Gastroesophageal sphincter (tissue), 4 donors: Measurements from ENCODE around the gene MAP3K15. TPM values are rescaled to one million over a fixed set of nuclear protein-coding genes. Genes with fewer than 3 reads are reported as not detected.

Experiments
- ATAC-seq: fragments of 150-250 bp; one replicate; pipeline ENCODE4 v1.9.1; 2016; ENCODE audit warnings: mild to moderate bottlenecking, moderate library complexity
- H3K27ac ChIP-seq, 4 donors: fragments of 200-600 bp; sonication (generic) in 3 of 4; 1 replicate in 3 of 4; 2 replicates in 1 of 4; pipeline ENCODE4 v1.5.1; 2016 to 2019
- H3K27me3 ChIP-seq: fragments of 200-600 bp; sonication (generic); one replicate; pipeline ENCODE4 v1.5.1; 2019
- H3K36me3 ChIP-seq, 2 donors: fragments of 200-600 bp; sonication (generic); one replicate each; pipeline ENCODE4 v1.5.1; 2019; ENCODE audit warnings: control low read depth in 1 of 2
- H3K4me1 ChIP-seq, 3 donors: fragments of 200-600 bp; sonication (generic); 1 replicate in 2 of 3; 2 replicates in 1 of 3; pipeline ENCODE4 v1.5.1; 2016 to 2019; ENCODE audit warnings: control low read depth in 2 of 3
- H3K4me3 ChIP-seq, 2 donors: fragments of 200-600 bp; sonication (generic); one replicate each; pipeline ENCODE4 v1.5.1; 2019; ENCODE audit warnings: mild to moderate bottlenecking in 1 of 2, moderate library complexity in 1 of 2
- H3K9me3 ChIP-seq, 3 donors: fragments of 200-600 bp; sonication (generic); one replicate each; pipeline ENCODE4 v1.5.1; 2017 to 2019; ENCODE audit warnings: control low read depth in 2 of 3
- EP300 ChIP-seq: sonication (generic); formaldehyde crosslinking; IDR thresholded peaks from one replicate; pipeline ENCODE4 v1.6.1; 2017; ENCODE audit warnings: antibody characterized with exemption, mild to moderate bottlenecking
- POLR2A ChIP-seq, 2 donors: fragments of 450-650 bp; IDR thresholded peaks; one replicate each; pipeline ENCODE4 v1.6.1; 2017; ENCODE audit warnings: antibody characterized with exemption in 2 of 2, mild to moderate bottlenecking in 2 of 2, moderate library complexity in 1 of 2
- POLR2AphosphoS5 ChIP-seq: sonication (generic); formaldehyde crosslinking; IDR thresholded peaks from one replicate; pipeline ENCODE4 v1.6.1; 2017; ENCODE audit warnings: antibody characterized with exemption
- WGBS, 2 donors: methylation state at CpG; one replicate each; pipeline ENCODE4 v1.1.5; 2018; ENCODE audit warnings: low coverage in 1 of 2; 5-methylcytosine and 5-hydroxymethylcytosine counted together
- total RNA-seq, 4 donors: library from RNA; depleted of rRNA; stranded (reverse); fragments of >200 nt; gene quantifications; one replicate each; pipeline ENCODE4 v1.1.0, GENCODE V29; 2016
- TF ChIP-seq, protein P1 (sequence below), 4 experiments: fragments of 200-600 bp in 2 of 4; fragments of 450-650 bp in 2 of 4; sonication (generic) in 1 of 4; IDR thresholded peaks; one replicate each; pipeline ENCODE4 v1.5.1; 2017 to 2019; ENCODE audit warnings: antibody characterized with exemption in 4 of 4, mild to moderate bottlenecking in 2 of 4, moderate library complexity in 2 of 4

The MAP3K15 gene
- total RNA-seq, 4 donors from 2014 or later, result 0.13 TPM; not detected in 3

DNA sequence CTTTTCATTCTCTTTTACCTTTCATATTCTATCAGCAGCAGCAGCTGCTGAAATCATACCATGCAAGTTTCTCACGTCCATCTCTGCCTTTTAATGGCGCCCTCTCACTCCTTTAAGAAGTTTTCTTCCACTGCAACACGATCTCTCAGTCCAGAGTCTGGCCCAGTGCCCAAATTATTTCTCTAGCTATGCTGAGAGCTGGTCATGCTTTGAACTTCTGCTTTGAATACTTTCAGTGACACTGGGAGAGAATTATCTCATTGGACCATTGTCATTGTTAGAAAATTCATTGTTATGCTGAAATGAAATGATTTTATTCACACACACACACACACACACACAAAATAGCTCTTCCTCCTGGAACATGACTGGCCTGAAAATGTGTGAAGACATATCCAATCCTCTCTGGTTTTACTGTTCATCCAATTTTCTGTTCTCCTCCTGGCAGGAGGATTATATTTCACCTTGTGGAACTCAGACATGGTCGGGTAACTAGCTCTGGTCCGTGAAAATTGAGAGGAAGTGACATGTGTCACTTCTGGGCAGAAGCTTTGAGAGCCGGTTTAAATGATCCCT, 172.9 kb downstream of the MAP3K15 start:
- TF ChIP-seq, protein P1, sequence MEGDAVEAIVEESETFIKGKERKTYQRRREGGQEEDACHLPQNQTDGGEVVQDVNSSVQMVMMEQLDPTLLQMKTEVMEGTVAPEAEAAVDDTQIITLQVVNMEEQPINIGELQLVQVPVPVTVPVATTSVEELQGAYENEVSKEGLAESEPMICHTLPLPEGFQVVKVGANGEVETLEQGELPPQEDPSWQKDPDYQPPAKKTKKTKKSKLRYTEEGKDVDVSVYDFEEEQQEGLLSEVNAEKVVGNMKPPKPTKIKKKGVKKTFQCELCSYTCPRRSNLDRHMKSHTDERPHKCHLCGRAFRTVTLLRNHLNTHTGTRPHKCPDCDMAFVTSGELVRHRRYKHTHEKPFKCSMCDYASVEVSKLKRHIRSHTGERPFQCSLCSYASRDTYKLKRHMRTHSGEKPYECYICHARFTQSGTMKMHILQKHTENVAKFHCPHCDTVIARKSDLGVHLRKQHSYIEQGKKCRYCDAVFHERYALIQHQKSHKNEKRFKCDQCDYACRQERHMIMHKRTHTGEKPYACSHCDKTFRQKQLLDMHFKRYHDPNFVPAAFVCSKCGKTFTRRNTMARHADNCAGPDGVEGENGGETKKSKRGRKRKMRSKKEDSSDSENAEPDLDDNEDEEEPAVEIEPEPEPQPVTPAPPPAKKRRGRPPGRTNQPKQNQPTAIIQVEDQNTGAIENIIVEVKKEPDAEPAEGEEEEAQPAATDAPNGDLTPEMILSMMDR (IDR thresholded peaks at IDR 0.05), result no peak
- no peak for TF ChIP-seq EP300
- no peak for TF ChIP-seq POLR2AphosphoS5
- TF ChIP-seq POLR2A (IDR thresholded peaks at IDR 0.05), result no peak
- Histone ChIP-seq H3K36me3 (no peaks in the 10 kb centered on the region), H3K27ac (peak overlapping the region; percentile 89 to 99 (median 92)), H3K4me3 (no peak overlapping the region), H3K9me3 (no peaks in the 10 kb centered on the region), H3K27me3 (no peaks in the 10 kb centered on the region), H3K4me1 (peaks cover 0 to 35% (median 5%) of the 10 kb centered on the region in 3 donors)
- ATAC-seq, result no peak
- 59 to 64% methylated on average over 4 to 6 of the region's 6 CpGs for WGBS, 2 donors

DNA sequence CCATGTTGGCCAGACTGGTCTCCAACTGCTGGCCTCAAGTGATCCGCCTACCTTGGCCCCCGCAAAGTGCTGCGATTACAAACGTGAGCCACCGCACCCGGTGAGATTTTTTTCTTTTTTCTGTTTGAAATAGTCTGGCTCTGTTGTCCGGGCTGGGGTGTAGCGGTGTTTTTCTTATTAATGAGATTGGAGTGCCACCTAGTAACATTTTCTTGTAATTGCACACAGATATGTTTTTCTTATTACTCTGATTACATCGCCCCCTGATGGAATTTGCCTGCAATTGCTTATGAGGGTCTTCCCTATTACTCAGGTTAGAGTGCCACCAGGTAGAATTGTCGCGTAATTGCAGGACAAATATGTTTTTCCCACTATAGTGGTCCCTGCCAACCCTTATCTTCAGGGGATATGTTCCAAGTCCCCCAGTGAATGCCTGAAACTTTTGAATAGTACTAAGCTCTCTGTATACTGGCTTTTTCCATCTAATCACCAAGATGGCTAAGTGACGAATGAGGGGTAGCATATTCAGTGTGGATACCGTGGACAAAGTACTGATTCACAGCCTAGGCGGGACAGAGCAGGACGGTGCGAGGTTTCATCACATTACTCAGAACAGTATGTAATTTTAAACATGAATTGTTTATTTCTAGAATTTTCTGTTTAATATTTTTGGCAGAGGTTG, 180.2 kb downstream of the MAP3K15 start:
- H3K36me3 ChIP-seq, result no peaks in the 10 kb centered on the region

DNA sequence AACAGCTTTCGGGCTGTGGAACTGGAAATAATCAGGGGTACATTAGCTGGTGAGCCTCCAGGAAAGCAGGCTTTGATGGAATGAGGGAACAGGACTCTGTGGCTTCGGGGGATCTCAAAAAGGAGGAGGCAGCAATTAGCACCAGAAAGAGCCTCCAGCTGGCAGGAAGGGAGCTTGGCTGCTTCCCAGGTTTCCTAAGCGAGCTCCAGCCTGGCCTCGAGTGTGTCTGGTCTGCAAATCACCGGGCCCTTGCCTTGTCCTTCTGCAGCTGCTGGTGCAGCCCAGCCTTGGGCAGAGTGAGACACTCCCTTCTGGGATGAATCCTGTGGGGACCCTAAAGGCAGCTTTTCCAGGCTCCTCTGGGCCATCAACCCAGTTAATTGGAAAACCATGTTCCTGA, 182.3 kb downstream of the MAP3K15 start:
- Histone ChIP-seq H3K36me3 (no peaks in the 10 kb centered on the region), H3K27me3 (no peaks in the 10 kb centered on the region), H3K4me3 (no peak overlapping the region), H3K4me1 (no peaks in the 10 kb centered on the region), H3K9me3 (peaks cover 0 to 15% (median 0%) of the 10 kb centered on the region in 3 donors), H3K27ac (no peak overlapping the region)
- WGBS, 2 donors, result 20 to 56% methylated on average over 1 of the region's 5 CpGs
- no peak for ATAC-seq
- TF ChIP-seq POLR2AphosphoS5 (no peak), POLR2A (IDR thresholded peaks at IDR 0.05) (no peak), EP300 (no peak)
- TF ChIP-seq, protein P1 (IDR thresholded peaks at IDR 0.05), result no peak

More for the DNA sequence above, 180.2 kb downstream of the MAP3K15 start:
- WGBS, 2 donors, result 55 to 75% methylated on average over 10 to 12 of the region's 16 CpGs
- no peaks in the 10 kb centered on the region for H3K27me3 ChIP-seq
- no peak for ATAC-seq
- H3K9me3 ChIP-seq, result peaks cover 0 to 15% (median 0%) of the 10 kb centered on the region in 3 donors
- TF ChIP-seq POLR2A (IDR thresholded peaks at IDR 0.05), result no peak
- TF ChIP-seq, protein P1 (IDR thresholded peaks at IDR 0.05), result peak in 1 of 4 experiments; percentile 13
- H3K27ac ChIP-seq, result no peak overlapping the region
- H3K4me1 ChIP-seq, result no peaks in the 10 kb centered on the region
- H3K4me3 ChIP-seq, result no peak overlapping the region

DNA sequence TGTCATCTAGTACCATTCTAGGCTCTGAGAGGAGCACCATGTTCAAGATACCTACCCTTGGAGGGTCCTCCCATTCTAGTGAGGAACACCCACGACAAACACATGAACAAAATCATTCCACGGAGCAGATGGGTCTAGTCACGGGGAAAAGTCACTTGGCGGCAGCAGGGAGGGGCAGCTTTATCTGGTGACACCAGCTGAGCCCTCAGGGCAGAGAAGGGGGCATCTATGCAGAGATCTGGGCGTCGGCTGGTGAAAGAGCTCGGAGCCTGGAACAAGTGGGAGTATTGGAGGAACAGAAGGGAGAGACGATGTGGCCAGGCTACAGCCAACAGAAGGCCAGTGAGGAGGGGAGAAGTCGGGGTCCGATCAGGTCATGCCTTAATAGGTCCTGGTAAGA, 183.5 kb downstream of the MAP3K15 start:
- H3K9me3 ChIP-seq, result peaks cover 0 to 15% (median 0%) of the 10 kb centered on the region in 3 donors
- TF ChIP-seq POLR2AphosphoS5, result no peak
- no peak for TF ChIP-seq EP300
- TF ChIP-seq, protein P1 (IDR thresholded peaks at IDR 0.05), result no peak
- no peak for TF ChIP-seq POLR2A (IDR thresholded peaks at IDR 0.05)
- no peak overlapping the region for H3K27ac ChIP-seq
- no peak overlapping the region for H3K4me3 ChIP-seq
- no peaks in the 10 kb centered on the region for H3K36me3 ChIP-seq
- H3K4me1 ChIP-seq, result no peaks in the 10 kb centered on the region
- H3K27me3 ChIP-seq, result no peaks in the 10 kb centered on the region
- 71% methylated on average over 8 of the region's 10 CpGs; no CpG with 5 or more reads in 1 of the 2 donors for WGBS, 2 donors
- ATAC-seq, result no peak

DNA sequence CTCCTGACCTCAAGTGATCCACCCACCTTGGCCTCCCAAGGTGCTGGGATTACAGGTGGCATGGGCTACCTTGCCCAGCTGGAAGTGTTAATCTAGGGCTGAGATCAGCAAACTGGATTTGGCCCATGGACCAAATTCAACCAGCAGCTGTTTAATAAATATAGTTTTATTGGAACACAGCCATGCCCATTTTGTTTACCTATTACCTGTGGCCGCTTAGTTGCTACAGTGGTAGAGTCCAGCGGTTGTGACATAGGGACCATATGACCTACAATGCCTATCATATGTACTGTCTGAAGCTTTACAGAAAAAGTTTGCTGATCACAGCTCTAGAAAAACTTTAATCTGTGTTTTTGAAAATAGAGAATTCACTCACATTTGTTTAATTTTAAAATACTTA, 188.7 kb downstream of the MAP3K15 start:
- Histone ChIP-seq H3K36me3 (no peaks in the 10 kb centered on the region), H3K27ac (no peak overlapping the region), H3K4me3 (no peak overlapping the region), H3K27me3 (no peaks in the 10 kb centered on the region), H3K9me3 (no peaks in the 10 kb centered on the region), H3K4me1 (no peaks in the 10 kb centered on the region)
- 78 to 82% methylated on average over 2 of the region's 2 CpGs for WGBS, 2 donors
- ATAC-seq, result no peak
- TF ChIP-seq POLR2A (IDR thresholded peaks at IDR 0.05), result no peak
- no peak for TF ChIP-seq POLR2AphosphoS5
- TF ChIP-seq EP300, result no peak
- TF ChIP-seq, protein P1 (IDR thresholded peaks at IDR 0.05), result no peak
